B cell (primary cell): ENCODE results near the gene TMOD2.

Source experiments
- EZH2 ChIP-seq: IDR thresholded peaks from 2 replicates; pipeline ENCODE4 v1.6.1; 2012; ENCODE audit warnings: borderline replicate concordance, low read depth, mild to moderate bottlenecking, moderate library complexity, low read length; ENCODE audit not compliant: insufficient read depth, poor library complexity, severe bottlenecking
- TF ChIP-seq, protein P1 (sequence below): fragments of 200-600 bp; IDR thresholded peaks from one replicate; pipeline ENCODE4 v1.8.0; 2022; ENCODE audit warnings: antibody characterized with exemption, mild to moderate bottlenecking

DNA sequence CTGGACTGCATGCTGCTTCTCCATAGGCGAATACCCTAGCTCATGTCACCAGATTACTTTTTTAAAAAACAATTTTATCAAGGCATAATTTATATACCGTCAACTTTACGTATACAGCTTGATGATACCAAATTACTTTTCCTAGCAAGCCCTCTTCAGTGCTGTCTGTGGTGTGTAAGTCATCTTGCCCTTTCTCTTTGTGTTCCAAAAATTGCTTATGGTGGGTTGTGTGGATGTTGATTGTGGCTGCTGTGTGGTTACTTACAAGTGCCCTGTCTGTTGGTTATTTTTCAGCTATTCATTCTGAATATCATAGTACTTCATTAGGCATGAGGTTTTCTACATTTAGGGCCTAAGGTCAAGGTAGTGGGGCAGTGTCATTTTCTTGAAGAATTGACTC lies 90.9 kb downstream of the TMOD2 start:
- TF ChIP-seq, protein P1, sequence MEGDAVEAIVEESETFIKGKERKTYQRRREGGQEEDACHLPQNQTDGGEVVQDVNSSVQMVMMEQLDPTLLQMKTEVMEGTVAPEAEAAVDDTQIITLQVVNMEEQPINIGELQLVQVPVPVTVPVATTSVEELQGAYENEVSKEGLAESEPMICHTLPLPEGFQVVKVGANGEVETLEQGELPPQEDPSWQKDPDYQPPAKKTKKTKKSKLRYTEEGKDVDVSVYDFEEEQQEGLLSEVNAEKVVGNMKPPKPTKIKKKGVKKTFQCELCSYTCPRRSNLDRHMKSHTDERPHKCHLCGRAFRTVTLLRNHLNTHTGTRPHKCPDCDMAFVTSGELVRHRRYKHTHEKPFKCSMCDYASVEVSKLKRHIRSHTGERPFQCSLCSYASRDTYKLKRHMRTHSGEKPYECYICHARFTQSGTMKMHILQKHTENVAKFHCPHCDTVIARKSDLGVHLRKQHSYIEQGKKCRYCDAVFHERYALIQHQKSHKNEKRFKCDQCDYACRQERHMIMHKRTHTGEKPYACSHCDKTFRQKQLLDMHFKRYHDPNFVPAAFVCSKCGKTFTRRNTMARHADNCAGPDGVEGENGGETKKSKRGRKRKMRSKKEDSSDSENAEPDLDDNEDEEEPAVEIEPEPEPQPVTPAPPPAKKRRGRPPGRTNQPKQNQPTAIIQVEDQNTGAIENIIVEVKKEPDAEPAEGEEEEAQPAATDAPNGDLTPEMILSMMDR = no peak
- no peak for TF ChIP-seq EZH2
